ENCODE results near the gene SUCLG1. TPM values are rescaled to one million over a fixed set of nuclear protein-coding genes. Genes with fewer than 3 reads are reported as not detected.

Gene SUCLG1
- total and polyA plus RNA-seq, 2 of the 8 experiments (the other 6 are each of a cell fraction or from before 2014, with no cell fraction given), result 19.9 to 40.0 TPM

DNA sequence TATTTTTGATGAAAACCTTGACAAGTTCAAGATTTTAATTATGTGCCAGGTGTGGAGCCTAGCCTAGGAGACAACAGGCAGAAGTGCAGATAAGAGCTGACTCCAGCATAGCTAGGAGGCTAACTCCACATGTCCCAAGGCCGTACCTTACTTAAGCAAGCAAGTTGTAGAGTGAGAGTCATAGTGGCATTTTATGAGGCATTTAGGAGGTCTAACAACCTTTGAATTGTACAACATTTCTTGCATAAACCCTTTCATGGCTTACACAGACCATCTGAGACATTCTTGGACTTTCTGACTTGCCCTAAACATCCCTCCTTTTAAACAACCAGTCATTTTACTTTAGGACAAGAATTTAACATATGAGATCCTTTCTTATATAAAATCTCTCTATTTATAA is 8.3 kb upstream of the SUCLG1 start:
- FAIRE-seq (no peak), DNase-seq (ENCODE audit: low read depth in 1 of 2, low spot score in 2 of 2) (no peak)
- Histone ChIP-seq H2AFZ (ENCODE audit: low read length) (no peak overlapping the region), H2BK12ac (ENCODE audit: low read depth, low read length) (no peak overlapping the region), H2AK5ac (ENCODE audit: low read depth, low read length) (no peak overlapping the region), H3K79me1 (ENCODE audit: low read depth, low read length) (no peaks in the 10 kb centered on the region), H3K79me2 (ENCODE audit: control insufficient read depth in 1 of 2, insufficient read depth in 2 of 2, low read length in 2 of 2) (no peaks in the 10 kb centered on the region), H4K8ac (ENCODE audit: extremely low read depth, insufficient read depth, low read length) (no peak overlapping the region), H3K9me3 (ENCODE audit: insufficient read depth in 2 of 2, low read depth in 1 of 2, low read length in 1 of 2) (peaks cover 28 to 32% of the 10 kb centered on the region in 2 experiments), H2BK120ac (replicated peaks; ENCODE audit: low read depth, low read length) (no peak overlapping the region), H3K36me3 (ENCODE audit: control insufficient read depth in 2 of 4, insufficient read depth in 4 of 4, low read length in 3 of 4) (no peaks in the 10 kb centered on the region), H4K5ac (ENCODE audit: insufficient read length, low read depth, low read length) (no peak overlapping the region), H4K20me1 (replicated peaks in 1 of 2; ENCODE audit: control insufficient read depth in 1 of 2, insufficient read depth in 2 of 2, low read length in 2 of 2) (no peaks in the 10 kb centered on the region), H4K91ac (replicated peaks; ENCODE audit: insufficient read length, low read length) (no peak overlapping the region), H2BK15ac (ENCODE audit: low read length) (no peak overlapping the region), H3K27ac (ENCODE audit: low read depth, low read length) (no peak overlapping the region), H3K23ac (ENCODE audit: insufficient read length) (no peak overlapping the region), H3K27me3 (replicated peaks in 1 of 4; ENCODE audit: control insufficient read depth in 3 of 4, extremely low read depth in 1 of 4, insufficient read depth in 3 of 4, low read length in 3 of 4) (no peaks in the 10 kb centered on the region), H3K4me1 (replicated peaks in 1 of 4; ENCODE audit: control insufficient read depth in 3 of 4, insufficient read depth in 4 of 4, low read length in 3 of 4) (no peaks in the 10 kb centered on the region), H3K14ac (ENCODE audit: insufficient read length) (no peak overlapping the region), H2BK20ac (ENCODE audit: low read length) (no peak overlapping the region), H3K4me3 (ENCODE audit: extremely low read depth in 1 of 4, insufficient read depth in 2 of 4, low read depth in 3 of 4, low read length in 4 of 4) (no peak overlapping the region), H3K4ac (replicated peaks; ENCODE audit: insufficient read length, low read depth, low read length) (no peak overlapping the region), H3K18ac (ENCODE audit: extremely low read depth, low read length) (no peak overlapping the region), H3K23me2 (ENCODE audit: low read depth, low read length) (no peaks in the 10 kb centered on the region), H3K9ac (replicated peaks in 1 of 4; ENCODE audit: extremely low read depth in 1 of 4, low read depth in 3 of 4, low read length in 3 of 4) (no peak overlapping the region), H3K56ac (replicated peaks; ENCODE audit: insufficient read length, low read depth, low read length) (no peak overlapping the region), H2BK5ac (ENCODE audit: low read depth, low read length) (no peak overlapping the region), H3K4me2 (ENCODE audit: insufficient read depth in 1 of 2, low read depth in 2 of 2, low read length in 2 of 2) (no peak overlapping the region)
- ChIA-PET CTCF (ENCODE audit: partially characterized antibody) (no interaction called here), POLR2A (ENCODE audit: partially characterized antibody) (no interaction called here)
- 88% methylated on average over 1 of the region's 1 CpG; no CpG with 5 or more reads in 1 of the 2 experiments for WGBS, 2 experiments (ENCODE audit: extremely low coverage in 1 of 2, insufficient coverage in 1 of 2, insufficient read length in 1 of 2, insufficient replicate concordance in 2 of 2, low coverage in 1 of 2, low lambda C conversion rate in 2 of 2, missing lambda C conversion rate in 1 of 2)
- no peak for TF ChIP-seq POU5F1 (IDR thresholded peaks at IDR 0.05; ENCODE audit: low read depth, low read length)
- TF ChIP-seq, protein P1, sequence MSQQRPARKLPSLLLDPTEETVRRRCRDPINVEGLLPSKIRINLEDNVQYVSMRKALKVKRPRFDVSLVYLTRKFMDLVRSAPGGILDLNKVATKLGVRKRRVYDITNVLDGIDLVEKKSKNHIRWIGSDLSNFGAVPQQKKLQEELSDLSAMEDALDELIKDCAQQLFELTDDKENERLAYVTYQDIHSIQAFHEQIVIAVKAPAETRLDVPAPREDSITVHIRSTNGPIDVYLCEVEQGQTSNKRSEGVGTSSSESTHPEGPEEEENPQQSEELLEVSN (IDR thresholded peaks at IDR 0.05), result no peak
- no peak for TF ChIP-seq EP300 (IDR thresholded peaks at IDR 0.05; ENCODE audit: borderline replicate concordance in 1 of 2, low read depth in 2 of 2, low read length in 2 of 2)
- no peak for TF ChIP-seq SRF (IDR thresholded peaks at IDR 0.05; ENCODE audit: low read depth, low read length)
- TF ChIP-seq NANOG (IDR thresholded peaks at IDR 0.05; ENCODE audit: insufficient read depth, low read depth, low read length, poor library complexity, severe bottlenecking), result no peak
- no peak for TF ChIP-seq BACH1 (IDR thresholded peaks at IDR 0.05; ENCODE audit: low read length)

Measured in H1 (cell line).